ENCODE results near the gene ABCA6. TPM values are rescaled to one million over a fixed set of nuclear protein-coding genes. Genes with fewer than 3 reads are reported as not detected.

ABCA6 gene
- total and polyA plus RNA-seq, 9 of the 15 experiments (the other 6 are each of a cell fraction or from before 2014, with no cell fraction given), result 0.06 to 0.73 (median 0.15) TPM

DNA sequence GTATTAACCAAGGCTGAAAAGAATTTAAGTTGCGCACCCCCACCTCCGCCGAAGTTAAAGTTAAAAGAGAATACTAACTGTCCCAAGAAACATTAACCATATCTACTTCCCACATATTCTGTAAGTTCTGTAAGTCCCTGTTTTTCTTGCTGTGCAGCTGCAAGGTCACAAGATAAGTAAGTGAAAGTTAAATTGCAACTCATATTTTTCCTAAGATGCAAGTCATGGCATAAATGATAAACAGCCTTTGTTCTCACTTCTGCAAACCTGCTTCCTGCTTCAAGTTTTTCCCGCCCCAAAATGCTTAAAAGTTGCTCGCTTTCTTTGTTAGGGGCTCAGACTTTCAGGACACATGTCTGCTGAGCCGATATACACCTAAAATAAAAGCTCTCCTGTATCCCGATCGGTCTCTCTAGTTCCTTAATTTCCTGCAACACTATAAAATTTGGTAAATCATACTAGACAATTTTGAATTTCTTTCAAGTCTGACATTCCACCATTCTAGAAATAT lies 48.4 kb downstream of the ABCA6 start (continued):
- TF ChIP-seq NFXL1 (CRISPR knock-in tag; IDR thresholded peaks at IDR 0.05) (no peak), MTA2 (IDR thresholded peaks at IDR 0.05; ENCODE audit: low read depth) (peak; percentile 88), KLF16 (IDR thresholded peaks at IDR 0.05) (peak; percentile 88), ZNF79 (CRISPR knock-in tag; IDR thresholded peaks at IDR 0.05; ENCODE audit: low read depth) (no peak), CCNT2 (IDR thresholded peaks at IDR 0.05; ENCODE audit: borderline replicate concordance, extremely low read depth, insufficient read length, low read depth, low read length) (peak; percentile 75), NR2F6 (CRISPR knock-in tag; IDR thresholded peaks at IDR 0.05) (no peak), NCOR1 (IDR thresholded peaks at IDR 0.05) (peak; percentile 95), E2F1 (CRISPR knock-in tag; IDR thresholded peaks at IDR 0.05) (no peak), ZNF197 (CRISPR knock-in tag; IDR thresholded peaks at IDR 0.05; ENCODE audit: low read depth) (peak; percentile 58), ZNF436 (CRISPR knock-in tag; IDR thresholded peaks at IDR 0.05) (0 out of 2 replicates have a peak, but pooled peaks have one; percentile 22), MLLT1 (IDR thresholded peaks at IDR 0.05) (0 out of 4 replicates have a peak, but pooled peaks of 1 of the 2 experiments have one; percentile 48), ETV6 (IDR thresholded peaks at IDR 0.05; ENCODE audit: borderline replicate concordance in 1 of 2, low read depth in 2 of 2, low read length in 1 of 2) (no peak), ETV6 (CRISPR knock-in tag; IDR thresholded peaks at IDR 0.05; ENCODE audit: borderline replicate concordance) (no peak), GATA2 (CRISPR knock-in tag; IDR thresholded peaks at IDR 0.05) (peak; percentile 81), WHSC1 (IDR thresholded peaks at IDR 0.05; ENCODE audit: low read length) (no peak), ESRRA (IDR thresholded peaks at IDR 0.05; ENCODE audit: borderline replicate concordance, low read depth) (peak; percentile 96), NFE2L1 (tag; IDR thresholded peaks at IDR 0.05; ENCODE audit: borderline replicate concordance, low read depth) (peak; percentile 75), HMBOX1 (IDR thresholded peaks at IDR 0.05) (peak; percentile 98), ZNF316 (IDR thresholded peaks at IDR 0.05) (peak; percentile 99), ZNF184 (CRISPR knock-in tag; IDR thresholded peaks at IDR 0.05) (no peak), ZNF444 (CRISPR knock-in tag; IDR thresholded peaks at IDR 0.05) (0 out of 2 replicates have a peak, but pooled peaks have one; percentile 0)
- TF ChIP-seq, protein P1, sequence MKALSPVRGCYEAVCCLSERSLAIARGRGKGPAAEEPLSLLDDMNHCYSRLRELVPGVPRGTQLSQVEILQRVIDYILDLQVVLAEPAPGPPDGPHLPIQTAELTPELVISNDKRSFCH (CRISPR knock-in tag; IDR thresholded peaks at IDR 0.05), result no peak
- TF ChIP-seq, protein P1 (tag; IDR thresholded peaks at IDR 0.05), result peak; percentile 60; the same call in 1 of the 2 replicates
- TF ChIP-seq, protein P2, sequence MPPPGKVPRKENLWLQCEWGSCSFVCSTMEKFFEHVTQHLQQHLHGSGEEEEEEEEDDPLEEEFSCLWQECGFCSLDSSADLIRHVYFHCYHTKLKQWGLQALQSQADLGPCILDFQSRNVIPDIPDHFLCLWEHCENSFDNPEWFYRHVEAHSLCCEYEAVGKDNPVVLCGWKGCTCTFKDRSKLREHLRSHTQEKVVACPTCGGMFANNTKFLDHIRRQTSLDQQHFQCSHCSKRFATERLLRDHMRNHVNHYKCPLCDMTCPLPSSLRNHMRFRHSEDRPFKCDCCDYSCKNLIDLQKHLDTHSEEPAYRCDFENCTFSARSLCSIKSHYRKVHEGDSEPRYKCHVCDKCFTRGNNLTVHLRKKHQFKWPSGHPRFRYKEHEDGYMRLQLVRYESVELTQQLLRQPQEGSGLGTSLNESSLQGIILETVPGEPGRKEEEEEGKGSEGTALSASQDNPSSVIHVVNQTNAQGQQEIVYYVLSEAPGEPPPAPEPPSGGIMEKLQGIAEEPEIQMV (tag; conservative IDR thresholded peaks at IDR 0.05; ENCODE audit: low read depth), result peak; percentile 39; the same call in 1 of the 2 replicates

Measured in K562 (cell line).